Measurements from ENCODE around the gene KCNIP1. TPM values are rescaled to one million over a fixed set of nuclear protein-coding genes. Genes with fewer than 3 reads are reported as not detected.

The KCNIP1 gene
- total RNA-seq, 1 experiment from 2014 or later, result not detected

- CTCF ChIA-PET, result interaction anchor here (0.5 to 2.4 kb wide), 6 partner anchors 107 to 704 kb away, joined by 3 to 15 read pairs (median 6); no protein-coding TSS in a partner anchor
These were observed 134.8 kb downstream of the KCNIP1 start for GRCh38 chr5:170638454-170639220.

GRCh38 chr5:170639221-170639925, 135.6 kb downstream of the KCNIP1 start:
- Mint-ChIP-seq H3K4me1 (ENCODE audit: low read depth, unreplicated experiment) (peaks cover 12% of the 10 kb centered on the region), H3K9me3 (ENCODE audit: low read depth, unreplicated experiment) (no peaks in the 10 kb centered on the region), H3K4me3 (ENCODE audit: low read depth, unreplicated experiment) (no peak overlapping the region), H3K27me3 (ENCODE audit: unreplicated experiment) (peaks cover 37% of the 10 kb centered on the region), H3K36me3 (ENCODE audit: insufficient read depth, unreplicated experiment) (peaks cover 4% of the 10 kb centered on the region), H3K27ac (ENCODE audit: unreplicated experiment) (no peak overlapping the region)
- no TSS peak for BruUV-seq (replicated peaks)
- no peak for DNase-seq
- intact Hi-C loops (cut with micrococcal nuclease; ENCODE audit: unreplicated experiment), result loop anchor here (2.0 to 10.0 kb wide), 4 partner anchors 103 to 697 kb away; no protein-coding TSS in a partner anchor
- CTCF ChIA-PET, result interaction anchor here (0.6 to 2.4 kb wide), 5 partner anchors 87 to 703 kb away, joined by 3 to 15 read pairs (median 8); no protein-coding TSS in a partner anchor
- TF ChIP-seq CTCF (IDR thresholded peaks at IDR 0.05; ENCODE audit: unreplicated experiment), result no peak

More at GRCh38 chr5:170638454-170639220, 134.8 kb downstream of the KCNIP1 start:
- H3K9me3 Mint-ChIP-seq (ENCODE audit: low read depth, unreplicated experiment), result no peaks in the 10 kb centered on the region
- intact Hi-C loops (cut with micrococcal nuclease; ENCODE audit: unreplicated experiment), result loop anchor here (1.0 to 10.0 kb wide), 5 partner anchors 104 to 698 kb away; no protein-coding TSS in a partner anchor
- TF ChIP-seq CTCF (IDR thresholded peaks at IDR 0.05; ENCODE audit: unreplicated experiment), result peak; percentile 97
- H3K27me3 Mint-ChIP-seq (ENCODE audit: unreplicated experiment), result peaks cover 30% of the 10 kb centered on the region
- peaks cover 7% of the 10 kb centered on the region for H3K36me3 Mint-ChIP-seq (ENCODE audit: insufficient read depth, unreplicated experiment)
- no peak overlapping the region for H3K4me3 Mint-ChIP-seq (ENCODE audit: low read depth, unreplicated experiment)
- no TSS peak for BruUV-seq (replicated peaks)
- peaks cover 19% of the 10 kb centered on the region for H3K4me1 Mint-ChIP-seq (ENCODE audit: low read depth, unreplicated experiment)
- peak; percentile 90 for DNase-seq
- H3K27ac Mint-ChIP-seq (ENCODE audit: unreplicated experiment), result no peak overlapping the region

- Mint-ChIP-seq H3K27ac (ENCODE audit: unreplicated experiment) (no peak overlapping the region), H3K36me3 (ENCODE audit: insufficient read depth, unreplicated experiment) (peaks cover 4% of the 10 kb centered on the region), H3K9me3 (ENCODE audit: low read depth, unreplicated experiment) (no peaks in the 10 kb centered on the region), H3K4me1 (ENCODE audit: low read depth, unreplicated experiment) (peaks cover 8% of the 10 kb centered on the region), H3K27me3 (ENCODE audit: unreplicated experiment) (peaks cover 53% of the 10 kb centered on the region), H3K4me3 (ENCODE audit: low read depth, unreplicated experiment) (no peak overlapping the region)
- no peak for TF ChIP-seq CTCF (IDR thresholded peaks at IDR 0.05; ENCODE audit: unreplicated experiment)
- BruUV-seq (replicated peaks), result no TSS peak
- CTCF ChIA-PET, result no interaction called here
- intact Hi-C loops (cut with micrococcal nuclease; ENCODE audit: unreplicated experiment), result no loop called here
- DNase-seq, result no peak
These were observed 137.1 kb downstream of the KCNIP1 start for GRCh38 chr5:170640731-170641588.

GRCh38 chr5:170641589-170642031, 137.8 kb downstream of the KCNIP1 start:
- CTCF ChIA-PET, result no interaction called here
- H3K4me3 Mint-ChIP-seq (ENCODE audit: low read depth, unreplicated experiment), result no peak overlapping the region
- H3K36me3 Mint-ChIP-seq (ENCODE audit: insufficient read depth, unreplicated experiment), result peaks cover 4% of the 10 kb centered on the region
- BruUV-seq (replicated peaks), result no TSS peak
- no peak for TF ChIP-seq CTCF (IDR thresholded peaks at IDR 0.05; ENCODE audit: unreplicated experiment)
- intact Hi-C loops (cut with micrococcal nuclease; ENCODE audit: unreplicated experiment), result no loop called here
- H3K4me1 Mint-ChIP-seq (ENCODE audit: low read depth, unreplicated experiment), result peaks cover 8% of the 10 kb centered on the region
- DNase-seq, result no peak
- peaks cover 60% of the 10 kb centered on the region for H3K27me3 Mint-ChIP-seq (ENCODE audit: unreplicated experiment)
- no peaks in the 10 kb centered on the region for H3K9me3 Mint-ChIP-seq (ENCODE audit: low read depth, unreplicated experiment)
- no peak overlapping the region for H3K27ac Mint-ChIP-seq (ENCODE audit: unreplicated experiment)
